HepG2 (cell line): Measurements from ENCODE around the gene ATG4B. TPM values are rescaled to one million over a fixed set of nuclear protein-coding genes. Genes with fewer than 3 reads are reported as not detected.

Experiments used
- ATAC-seq: fragments of 200-7000 bp; cut with Tn5 transposase; 3 replicates; pipeline ENCODE4 v1.9.1; 2020; ENCODE audit warnings: mild to moderate bottlenecking, moderate library complexity
- BruUV-seq: library from RNA; stranded (reverse); fragments of 400-500 nt; replicated peaks from 2 replicates; lab custom pipeline; 2021; lab: Mats Ljungman, UMichigan
- CTCF ChIA-PET: fragments of 300-600 bp; formaldehyde crosslinking; extraction: SDS; loops from one replicate; lab custom pipeline; 2021; ENCODE audit warnings: low total read pairs, inconsistent platforms, low intra/inter-chr PET ratio; lab: Yijun Ruan, JAX
- POLR2A ChIA-PET: fragments of 350-600 bp; sonication (Branson Sonifier 250); formaldehyde crosslinking; loops from one replicate; lab custom pipeline; 2020; ENCODE audit warnings: antibody characterized with exemption, inconsistent platforms; lab: Yijun Ruan, JAX
- DNase-seq: peaks from one replicate; pipeline ENCODE4 v3.0.0-alpha.2; 2015; ENCODE audit warnings: low spot score
- FAIRE-seq: peaks from 3 replicates; lab custom pipeline; 2011; peaks lifted over from hg19 to GRCh38; lab: Jason Lieb, UNC
- H2AFZ ChIP-seq: one replicate; pipeline ENCODE4 v1.6.1; 2011; ENCODE audit warnings: low read length, inconsistent platforms
- H3K27ac ChIP-seq: fragments of 300-600 bp; 3 replicates; pipeline ENCODE4 v1.8.0; 2011; ENCODE audit warnings: mixed run types, mild to moderate bottlenecking, mixed read lengths, low read length, inconsistent platforms; ENCODE audit not compliant: insufficient read depth; ENCODE audit errors: extremely low read length
- H3K27me3 ChIP-seq, 2 experiments: fragments of 200-600 bp in 1 of 2; 2 replicates in 1 of 2; 3 replicates in 1 of 2; pipeline versions ENCODE4 v1.6.0 to v1.8.0; 2011; ENCODE audit warnings: low read length in 2 of 2, mild to moderate bottlenecking in 2 of 2, moderate library complexity in 2 of 2, inconsistent platforms in 1 of 2; ENCODE audit not compliant: insufficient read depth in 2 of 2, control insufficient read depth in 1 of 2
- H3K36me3 ChIP-seq, 2 experiments: fragments of 200-600 bp in 1 of 2; replicated peaks in 1 of 2; 2 replicates in 1 of 2; 3 replicates in 1 of 2; pipeline versions ENCODE4 v1.5.1 to v1.8.0; 2011; ENCODE audit warnings: low read length in 2 of 2, inconsistent platforms in 1 of 2; ENCODE audit not compliant: insufficient read depth in 2 of 2, control insufficient read depth in 1 of 2
- H3K4me1 ChIP-seq: 2 replicates; pipeline ENCODE4 v1.5.1; 2012; ENCODE audit warnings: low read length, inconsistent platforms; ENCODE audit not compliant: insufficient read depth
- H3K4me2 ChIP-seq: 2 replicates; pipeline ENCODE4 v1.6.0; 2011; ENCODE audit warnings: low read depth, low read length, inconsistent platforms
- H3K4me3 ChIP-seq, 3 experiments: fragments of 200-600 bp in 1 of 3; sonication (generic), shearing (Covaris generic) in 1 of 3; replicated peaks in 1 of 3; 2 replicates each; pipeline ENCODE4 v1.5.1; 2011 to 2016; ENCODE audit warnings: low read length in 3 of 3, inconsistent platforms in 2 of 3, low read depth in 2 of 3, mild to moderate bottlenecking in 2 of 3, control low read depth in 1 of 3, mixed read lengths in 1 of 3; ENCODE audit not compliant: insufficient read depth in 1 of 3
- H3K79me2 ChIP-seq: one replicate; pipeline ENCODE4 v1.6.1; 2011; ENCODE audit warnings: low read length, inconsistent platforms; ENCODE audit not compliant: insufficient read depth
- H3K9ac ChIP-seq: 2 replicates; pipeline ENCODE4 v1.6.0; 2011; ENCODE audit warnings: mild to moderate bottlenecking, low read depth, low read length, inconsistent platforms; ENCODE audit not compliant: insufficient read depth
- H3K9me3 ChIP-seq: 2 replicates; pipeline ENCODE4 v1.5.1; 2012; ENCODE audit warnings: mild to moderate bottlenecking, low read length
- H4K20me1 ChIP-seq: 2 replicates; pipeline ENCODE4 v1.6.0; 2011; ENCODE audit warnings: inconsistent platforms, mild to moderate bottlenecking, low read length, moderate library complexity; ENCODE audit not compliant: insufficient read depth
- CHCHD3 ChIP-seq: sonication (generic); formaldehyde crosslinking; IDR thresholded peaks from 2 replicates; pipeline ENCODE4 v1.8.0; 2022; ENCODE audit warnings: mild to moderate bottlenecking, missing genetic modification reagents, moderate library complexity
- DNMT1 ChIP-seq: sonication (generic); formaldehyde crosslinking; IDR thresholded peaks from 2 replicates; pipeline ENCODE4 v1.5.1; 2020; ENCODE audit warnings: mild to moderate bottlenecking, missing genetic modification reagents
- KLF13 ChIP-seq: sonication (generic); formaldehyde crosslinking; IDR thresholded peaks from 2 replicates; pipeline ENCODE4 v1.4.0; 2020; ENCODE audit warnings: mild to moderate bottlenecking, missing genetic modification reagents
- KLF15 ChIP-seq: sonication (generic); formaldehyde crosslinking; IDR thresholded peaks from 2 replicates; pipeline ENCODE4 v1.8.1; 2023; ENCODE audit warnings: borderline replicate concordance, mild to moderate bottlenecking, inconsistent platforms, missing genetic modification reagents, mixed read lengths
- POLR2A ChIP-seq, 2 experiments: IDR thresholded peaks; 2 replicates each; pipeline ENCODE4 v1.6.1; 2011; ENCODE audit warnings: low read depth in 2 of 2, low read length in 2 of 2, mild to moderate bottlenecking in 1 of 2, moderate library complexity in 1 of 2; ENCODE audit not compliant: insufficient read depth in 1 of 2
- POLR2AphosphoS5 ChIP-seq: IDR thresholded peaks from 2 replicates; pipeline ENCODE4 v1.6.1; 2012; ENCODE audit warnings: low read depth, low read length
- POLR2G ChIP-seq: fragments of 200-400 bp; formaldehyde crosslinking; IDR thresholded peaks from 2 replicates; pipeline ENCODE4 v1.6.1; 2018; ENCODE audit warnings: mild to moderate bottlenecking, low read depth, low read length, moderate library complexity
- RAD21 ChIP-seq: fragments of 450-650 bp; formaldehyde crosslinking; IDR thresholded peaks from 2 replicates; pipeline ENCODE4 v1.5.0; 2020; ENCODE audit warnings: mild to moderate bottlenecking
- TBX3 ChIP-seq: fragments of 450-650 bp; IDR thresholded peaks from 2 replicates; pipeline ENCODE4 v1.6.1; 2017; ENCODE audit warnings: antibody characterized with exemption, mild to moderate bottlenecking, inconsistent platforms, borderline replicate concordance
- TRIM24 ChIP-seq: sonication (generic); formaldehyde crosslinking; IDR thresholded peaks from 2 replicates; pipeline ENCODE4 v1.8.0; 2022; ENCODE audit warnings: mild to moderate bottlenecking, missing genetic modification reagents
- UBTF ChIP-seq: sonication (generic); formaldehyde crosslinking; IDR thresholded peaks from 2 replicates; pipeline ENCODE4 v1.4.0; 2020; ENCODE audit warnings: mild to moderate bottlenecking, missing genetic modification reagents
- ZBTB7B ChIP-seq: sonication (generic); formaldehyde crosslinking; IDR thresholded peaks from 2 replicates; pipeline ENCODE4 v1.4.0; 2020; ENCODE audit warnings: missing genetic modification reagents
- ZC3H13 ChIP-seq: sonication (generic); formaldehyde crosslinking; IDR thresholded peaks from 2 replicates; pipeline ENCODE4 v1.8.1; 2023; ENCODE audit warnings: mild to moderate bottlenecking, missing genetic modification reagents, moderate library complexity
- ZMAT3 ChIP-seq: sonication (generic); formaldehyde crosslinking; conservative IDR thresholded peaks from 2 replicates; pipeline ENCODE4 v1.7.0; 2021; ENCODE audit warnings: missing genetic modification reagents
- ZNF274 ChIP-seq: sonication (generic); formaldehyde crosslinking; IDR thresholded peaks from 2 replicates; pipeline ENCODE4 v1.5.1; 2020; ENCODE audit warnings: mild to moderate bottlenecking, missing genetic modification reagents
- ZNF343 ChIP-seq: sonication (generic); formaldehyde crosslinking; IDR thresholded peaks from 2 replicates; pipeline ENCODE4 v1.4.0; 2020; ENCODE audit warnings: mild to moderate bottlenecking, missing genetic modification reagents
- ZNF383 ChIP-seq: sonication (generic); formaldehyde crosslinking; IDR thresholded peaks from 2 replicates; pipeline ENCODE4 v1.4.0; 2020; ENCODE audit warnings: missing genetic modification reagents, mild to moderate bottlenecking, borderline replicate concordance
- ZSCAN30 ChIP-seq: sonication (generic); formaldehyde crosslinking; IDR thresholded peaks from 2 replicates; pipeline ENCODE4 v1.5.0; 2020; ENCODE audit warnings: mild to moderate bottlenecking, missing genetic modification reagents
- WGBS: methylation state at CpG from one replicate; pipeline ENCODE4 v1.1.6; 2017; ENCODE audit warnings: low lambda C conversion rate; 5-methylcytosine and 5-hydroxymethylcytosine counted together
- in situ Hi-C: cut with HindIII; loops from 2 replicates; pipeline ENCODE4 v1.10.0; 2017; ENCODE audit warnings: low pct_unique_long_range_greater_than_20kb; ENCODE audit not compliant: extremely low pct_ligation_motif_present
- intact Hi-C: fragments of 100-400 bp; cut with micrococcal nuclease; formaldehyde crosslinking; loops from one replicate; pipeline ENCODE4 v1.10.0; 2022; ENCODE audit not compliant: unreplicated experiment
- polyA plus RNA-seq, 8 experiments: library from polyadenylated mRNA; depleted of rRNA in 3 of 8; stranded (reverse) in 7 of 8; unstranded in 1 of 8; fragments of >200 nt; fragmentation: Illumina TruSeq in 4 of 8; extraction: Trizol in 4 of 8; gene quantifications; 2 replicates each; pipeline versions ENCODE4 v1.2.1 to v1.2.3, GENCODE V29; 2011 to 2016; ENCODE audit warnings: low read depth in 4 of 8, missing spikeins in 1 of 8, mixed read lengths in 1 of 8; ENCODE audit not compliant: insufficient read depth in 1 of 8
- total RNA-seq, 5 experiments: library from RNA; depleted of rRNA; stranded (reverse); fragments of >200 nt; fragmentation: Illumina TruSeq; extraction: Trizol; gene quantifications; 2 replicates each; pipeline ENCODE4 v1.2.3, GENCODE V29; 2016; ENCODE audit warnings: low read depth in 1 of 5
- TF ChIP-seq, protein P1 (sequence below): sonication (generic); formaldehyde crosslinking; IDR thresholded peaks from 2 replicates; pipeline ENCODE4 v1.4.0; 2020; ENCODE audit warnings: missing genetic modification reagents

ATG4B gene
- total and polyA plus RNA-seq, 2 of the 13 experiments (the other 11 are each of a cell fraction or from before 2014, with no cell fraction given), result 95.5 to 239 TPM

- TF ChIP-seq ZNF383 (CRISPR knock-in tag) (no peak), ZMAT3 (CRISPR knock-in tag) (no peak), ZBTB7B (no peak), TBX3 (no peak), TRIM24 (CRISPR knock-in tag) (no peak)
These were observed 35.7 kb downstream of the ATG4B start (continued) for GRCh38 chr2:241673189-241673663.

DNA sequence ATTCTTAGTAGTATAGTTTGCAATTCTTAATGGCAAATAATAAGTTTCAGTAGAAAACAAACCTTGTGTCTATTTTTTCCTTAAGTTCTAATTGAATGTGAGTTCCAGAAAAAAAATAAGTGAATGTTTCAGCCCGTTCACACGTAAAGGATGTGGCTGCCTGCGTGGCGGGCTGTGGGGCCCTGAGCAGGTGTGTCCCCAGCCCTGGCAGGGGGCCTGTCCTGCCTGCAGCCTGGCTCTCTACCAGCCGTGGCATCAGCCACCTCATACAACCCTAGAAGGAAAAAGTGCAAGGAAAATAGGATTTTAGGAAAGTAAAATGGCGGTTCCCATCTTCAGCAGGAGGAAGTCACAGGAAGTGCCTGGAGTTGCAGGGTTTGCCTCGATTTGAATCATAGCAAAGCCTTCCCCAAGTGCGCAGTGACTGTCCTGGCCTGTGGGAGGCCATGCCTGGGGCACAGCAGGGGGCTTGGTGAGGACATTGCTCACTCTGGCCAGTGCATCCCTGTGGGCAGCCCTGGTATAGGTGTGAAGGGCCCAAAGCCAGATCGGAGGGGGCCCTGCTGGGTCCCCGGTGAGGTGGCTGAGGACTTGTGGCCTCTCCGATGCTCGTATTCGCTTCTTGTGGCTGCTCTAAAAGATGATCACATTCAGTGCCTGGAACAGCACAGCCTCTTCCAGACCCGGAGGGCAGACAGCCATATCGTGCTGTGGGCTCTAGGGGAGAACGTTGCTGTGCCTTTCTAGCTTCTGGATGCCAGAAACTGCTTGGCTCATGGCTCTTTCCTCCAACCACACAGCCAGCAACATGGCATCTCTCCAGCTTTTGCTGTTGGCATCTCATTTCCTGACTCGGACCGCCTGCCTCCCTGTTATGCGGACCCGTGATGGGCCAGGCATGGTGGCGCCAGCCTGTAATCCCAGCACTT lies 36.6 kb downstream of the ATG4B start:
- POLR2A ChIA-PET, result no interaction called here
- intact Hi-C loops, result no loop called here
- no TSS peak for BruUV-seq
- Histone ChIP-seq H3K36me3 (peaks cover 38 to 73% of the 10 kb centered on the region in 2 experiments), H3K4me2 (no peak overlapping the region), H3K9ac (no peak overlapping the region), H3K4me1 (no peaks in the 10 kb centered on the region), H3K27me3 (no peaks in the 10 kb centered on the region), H4K20me1 (no peaks in the 10 kb centered on the region), H2AFZ (no peak overlapping the region), H3K79me2 (no peaks in the 10 kb centered on the region), H3K9me3 (no peaks in the 10 kb centered on the region), H3K27ac (no peak overlapping the region), H3K4me3 (no peak overlapping the region)
- FAIRE-seq, result no peak
- DNase-seq, result peak; percentile 28
- WGBS, result 97% methylated on average over 21 of the region's 21 CpGs
- CTCF ChIA-PET, result no interaction called here
- in situ Hi-C loops, result no loop called here
- ATAC-seq, result peak; percentile 58
- TF ChIP-seq ZSCAN30 (CRISPR knock-in tag) (no peak), ZNF343 (CRISPR knock-in tag) (0 out of 2 replicates have a peak, but pooled peaks have one; percentile 29), POLR2AphosphoS5 (peak; percentile 45), UBTF (no peak), KLF13 (0 out of 2 replicates have a peak, but pooled peaks have one; percentile 29), POLR2A (IDR thresholded peaks at IDR 0.05; ENCODE audit: insufficient read depth in 1 of 2, low read depth in 2 of 2, low read length in 2 of 2) (0 out of 4 replicates have a peak, but pooled peaks of 1 of the 2 experiments have one; percentile 46), RAD21 (CRISPR knock-in tag) (peak; percentile 11; the same call in 1 of the 2 replicates), CHCHD3 (no peak), KLF15 (CRISPR knock-in tag) (no peak), ZNF274 (0 out of 2 replicates have a peak, but pooled peaks have one; percentile 17), DNMT1 (CRISPR knock-in tag) (no peak), POLR2G (peak; percentile 50), ZC3H13 (CRISPR knock-in tag) (peak; percentile 49; the same call in 1 of the 2 replicates)
- TF ChIP-seq, protein P1, sequence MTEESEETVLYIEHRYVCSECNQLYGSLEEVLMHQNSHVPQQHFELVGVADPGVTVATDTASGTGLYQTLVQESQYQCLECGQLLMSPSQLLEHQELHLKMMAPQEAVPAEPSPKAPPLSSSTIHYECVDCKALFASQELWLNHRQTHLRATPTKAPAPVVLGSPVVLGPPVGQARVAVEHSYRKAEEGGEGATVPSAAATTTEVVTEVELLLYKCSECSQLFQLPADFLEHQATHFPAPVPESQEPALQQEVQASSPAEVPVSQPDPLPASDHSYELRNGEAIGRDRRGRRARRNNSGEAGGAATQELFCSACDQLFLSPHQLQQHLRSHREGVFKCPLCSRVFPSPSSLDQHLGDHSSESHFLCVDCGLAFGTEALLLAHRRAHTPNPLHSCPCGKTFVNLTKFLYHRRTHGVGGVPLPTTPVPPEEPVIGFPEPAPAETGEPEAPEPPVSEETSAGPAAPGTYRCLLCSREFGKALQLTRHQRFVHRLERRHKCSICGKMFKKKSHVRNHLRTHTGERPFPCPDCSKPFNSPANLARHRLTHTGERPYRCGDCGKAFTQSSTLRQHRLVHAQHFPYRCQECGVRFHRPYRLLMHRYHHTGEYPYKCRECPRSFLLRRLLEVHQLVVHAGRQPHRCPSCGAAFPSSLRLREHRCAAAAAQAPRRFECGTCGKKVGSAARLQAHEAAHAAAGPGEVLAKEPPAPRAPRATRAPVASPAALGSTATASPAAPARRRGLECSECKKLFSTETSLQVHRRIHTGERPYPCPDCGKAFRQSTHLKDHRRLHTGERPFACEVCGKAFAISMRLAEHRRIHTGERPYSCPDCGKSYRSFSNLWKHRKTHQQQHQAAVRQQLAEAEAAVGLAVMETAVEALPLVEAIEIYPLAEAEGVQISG (CRISPR knock-in tag), result 0 out of 2 replicates have a peak, but pooled peaks have one; percentile 9
